Uterus (tissue), 4 donors: ENCODE data around the gene PLD1. TPM values are rescaled to one million over a fixed set of nuclear protein-coding genes. Genes with fewer than 3 reads are reported as not detected.

ENCODE experiments used
- DNase-seq, 2 donors: peaks; one replicate each; pipeline ENCODE4 v3.0.0-alpha.2; 2019 to 2020
- H3K27ac ChIP-seq, 2 donors: fragments of 200-600 bp; sonication (generic); 1 replicate in 1 of 2; 2 replicates in 1 of 2; pipeline ENCODE4 v1.5.1; 2016 to 2018
- H3K27me3 ChIP-seq, 2 donors: fragments of 200-600 bp; sonication (generic); one replicate each; pipeline ENCODE4 v1.5.1; 2018 to 2019; ENCODE audit warnings: control low read depth in 1 of 2
- H3K36me3 ChIP-seq, 2 donors: fragments of 200-600 bp; sonication (generic); one replicate each; pipeline ENCODE4 v1.5.1; 2019; ENCODE audit warnings: control low read depth in 1 of 2
- H3K4me1 ChIP-seq, 2 donors: fragments of 200-600 bp; sonication (generic); one replicate each; pipeline ENCODE4 v1.5.1; 2018 to 2019; ENCODE audit warnings: control low read depth in 1 of 2
- H3K4me3 ChIP-seq, 2 donors: fragments of 200-600 bp; sonication (generic); 1 replicate in 1 of 2; 2 replicates in 1 of 2; pipeline ENCODE4 v1.5.1; 2018 to 2019; ENCODE audit warnings: mild to moderate bottlenecking in 1 of 2
- H3K9me3 ChIP-seq, 2 donors: fragments of 200-600 bp; sonication (generic); one replicate each; pipeline ENCODE4 v1.5.1; 2019; ENCODE audit warnings: control low read depth in 1 of 2
- CTCF ChIP-seq, 4 experiments: fragments of 200-600 bp in 2 of 4; fragments of 450-650 bp in 2 of 4; sonication (generic) in 2 of 4; IDR thresholded peaks; one replicate each; pipeline ENCODE4 v1.5.1; 2016 to 2019; ENCODE audit warnings: antibody characterized with exemption in 4 of 4, mild to moderate bottlenecking in 2 of 4, moderate library complexity in 1 of 4
- POLR2A ChIP-seq, 2 donors: fragments of 450-650 bp; IDR thresholded peaks; one replicate each; pipeline ENCODE4 v1.6.1; 2016; ENCODE audit warnings: antibody characterized with exemption in 2 of 2, mild to moderate bottlenecking in 1 of 2, moderate library complexity in 1 of 2
- intact Hi-C: fragments of 100-400 bp; cut with DNase I; formaldehyde crosslinking; loops from one replicate; pipeline ENCODE4 v1.15.1; 2023; ENCODE audit warnings: low total_unique reads
- total RNA-seq, 4 donors: library from RNA; depleted of rRNA in 3 of 4; stranded (reverse); fragments of >200 nt in 3 of 4; gene quantifications; one replicate each; pipeline versions ENCODE4 v1.1.0 to v1.2.4, GENCODE V29; 2014 to 2023
- donor health status: DM: yes; HTN: yes; CAD: no.

The PLD1 gene
- total RNA-seq, 4 donors from 2014 or later, result 15.6 to 94.8 (median 30.8) TPM

DNA sequence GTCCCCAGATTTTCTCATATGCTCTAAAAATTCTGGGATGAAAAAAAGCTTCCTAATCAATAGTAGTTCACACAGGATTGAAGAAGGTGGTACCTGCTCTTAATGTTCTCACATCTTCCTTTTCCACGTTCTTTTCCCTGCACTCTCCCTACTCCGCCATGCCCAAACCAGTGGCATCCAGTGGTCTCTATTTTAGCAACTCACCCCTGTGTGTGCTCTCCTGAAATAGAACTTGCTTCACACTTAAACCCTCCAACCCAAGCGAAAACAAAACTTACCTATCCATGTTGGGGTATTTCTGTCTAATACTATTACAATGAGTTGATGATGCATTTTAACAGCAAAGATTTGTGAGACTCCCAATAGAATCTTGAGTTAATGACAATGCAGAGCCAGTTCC, 148.8 kb downstream of the PLD1 start:
- Histone ChIP-seq H3K36me3 (no peaks in the 10 kb centered on the region), H3K27me3 (no peaks in the 10 kb centered on the region), H3K4me1 (no peaks in the 10 kb centered on the region), H3K27ac (no peak overlapping the region), H3K4me3 (no peak overlapping the region), H3K9me3 (no peaks in the 10 kb centered on the region)
- intact Hi-C loops, result no loop called here
- TF ChIP-seq POLR2A (IDR thresholded peaks at IDR 0.05), result no peak
- TF ChIP-seq CTCF (IDR thresholded peaks at IDR 0.05), result no peak
- no peak for DNase-seq

GRCh38 chr3:171660188-171660587, 150.1 kb downstream of the PLD1 start:
- TF ChIP-seq POLR2A (IDR thresholded peaks at IDR 0.05), result no peak
- no peak for TF ChIP-seq CTCF (IDR thresholded peaks at IDR 0.05)
- intact Hi-C loops, result no loop called here
- Histone ChIP-seq H3K4me3 (no peak overlapping the region), H3K27ac (no peak overlapping the region), H3K27me3 (no peaks in the 10 kb centered on the region), H3K4me1 (no peaks in the 10 kb centered on the region), H3K9me3 (no peaks in the 10 kb centered on the region), H3K36me3 (no peaks in the 10 kb centered on the region)
- no peak for DNase-seq

- Histone ChIP-seq H3K9me3 (no peaks in the 10 kb centered on the region), H3K27me3 (no peaks in the 10 kb centered on the region), H3K4me3 (no peak overlapping the region), H3K4me1 (no peaks in the 10 kb centered on the region), H3K27ac (no peak overlapping the region), H3K36me3 (no peaks in the 10 kb centered on the region)
- TF ChIP-seq POLR2A (IDR thresholded peaks at IDR 0.05), result no peak
- no peak for TF ChIP-seq CTCF (IDR thresholded peaks at IDR 0.05)
- intact Hi-C loops, result no loop called here
- no peak for DNase-seq
Observed at GRCh38 chr3:171658841-171659240, 151.4 kb downstream of the PLD1 start.

- H3K27me3 ChIP-seq, result no peaks in the 10 kb centered on the region
- H3K27ac ChIP-seq, result peak overlapping the region; percentile 50 to 67
- H3K4me1 ChIP-seq, result no peaks in the 10 kb centered on the region
- intact Hi-C loops, result no loop called here
- H3K9me3 ChIP-seq, result no peaks in the 10 kb centered on the region
- no peaks in the 10 kb centered on the region for H3K36me3 ChIP-seq
- TF ChIP-seq POLR2A (IDR thresholded peaks at IDR 0.05) (no peak), CTCF (IDR thresholded peaks at IDR 0.05) (no peak)
- no peak overlapping the region for H3K4me3 ChIP-seq
- peak; percentile 57 to 76 for DNase-seq
Observed at GRCh38 chr3:171654809-171655208, 155.5 kb downstream of the PLD1 start.

DNA sequence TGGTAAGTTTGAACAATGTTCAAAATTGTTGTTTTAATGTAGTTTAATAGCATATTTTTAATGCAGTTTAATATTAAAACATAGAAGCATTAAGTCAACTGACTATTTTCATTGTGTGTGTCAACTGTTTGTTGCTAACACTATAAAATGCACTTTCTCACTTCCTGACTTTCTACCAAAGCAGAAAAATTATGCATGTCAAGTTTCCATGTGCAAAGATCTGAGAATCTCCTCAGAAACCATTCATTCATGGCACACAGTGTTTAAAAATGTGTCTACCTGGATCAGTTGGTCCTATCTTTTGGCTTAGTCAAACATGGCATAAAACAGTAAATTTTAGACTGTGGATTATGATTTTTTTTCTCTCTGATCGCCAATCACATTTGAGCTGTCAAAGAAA, 156.0 kb downstream of the PLD1 start:
- no peak overlapping the region for H3K4me3 ChIP-seq
- no peaks in the 10 kb centered on the region for H3K27me3 ChIP-seq
- intact Hi-C loops, result no loop called here
- TF ChIP-seq POLR2A (IDR thresholded peaks at IDR 0.05) (no peak), CTCF (IDR thresholded peaks at IDR 0.05) (no peak)
- H3K27ac ChIP-seq, result peak overlapping the region; percentile 50 to 67
- no peaks in the 10 kb centered on the region for H3K9me3 ChIP-seq
- no peak for DNase-seq
- H3K4me1 ChIP-seq, result no peaks in the 10 kb centered on the region
- H3K36me3 ChIP-seq, result no peaks in the 10 kb centered on the region
